Activated CD8-positive, alpha-beta T cell treated with anti-CD3 and anti-CD28 coated beads, Interleukin-2, amount 10 ng/mL, durations not matched to agents 7 days and 5 days (primary cell): ENCODE data around the gene DSTN. TPM values are rescaled to one million over a fixed set of nuclear protein-coding genes. Genes with fewer than 3 reads are reported as not detected.
A peak's percentile ranks its signal among the peaks of the same experiment; 100 is the strongest.

ENCODE experiments used
- ATAC-seq: fragments of 150-1000 bp; cut with Tn5 transposase; one replicate; pipeline ENCODE4 v1.10.0; 2021; ENCODE audit warnings: moderate library complexity
- CTCF ChIA-PET: fragments of 350-600 bp; sonication (Branson Sonifier 250); formaldehyde crosslinking; loops from one replicate; lab custom pipeline; 2021; ENCODE audit warnings: antibody characterized with exemption; lab: Charles Lee
- POLR2A ChIA-PET: fragments of 350-600 bp; sonication (Branson Sonifier 250); formaldehyde crosslinking; loops from one replicate; lab custom pipeline; 2021; ENCODE audit warnings: antibody characterized with exemption; lab: Charles Lee
- DNase-seq: peaks from one replicate; pipeline ENCODE4 v3.0.0-alpha.2; 2020
- H3K27ac Mint-ChIP-seq: one replicate; pipeline ENCODE4 v1.8.0; 2021; ENCODE audit warnings: mild to moderate bottlenecking, mixed read lengths
- H3K27me3 Mint-ChIP-seq: one replicate; pipeline ENCODE4 v1.8.0; 2021; ENCODE audit warnings: low read depth, mixed read lengths
- H3K36me3 Mint-ChIP-seq: one replicate; pipeline ENCODE4 v1.8.0; 2021; ENCODE audit warnings: low read depth, mixed read lengths
- H3K4me1 Mint-ChIP-seq: one replicate; pipeline ENCODE4 v1.8.0; 2021; ENCODE audit warnings: low read depth, mixed read lengths
- H3K4me3 Mint-ChIP-seq: one replicate; pipeline ENCODE4 v1.8.0; 2021; ENCODE audit warnings: mild to moderate bottlenecking, mixed read lengths
- H3K9me3 Mint-ChIP-seq: one replicate; pipeline ENCODE4 v1.8.0; 2022; ENCODE audit warnings: mixed read lengths; ENCODE audit not compliant: insufficient read depth
- total RNA-seq, 2 experiments: library from RNA; stranded (reverse); gene quantifications; one replicate each; pipeline ENCODE4 v1.2.3, GENCODE V29; 2021

Gene DSTN
- total RNA-seq, 2 experiments from 2014 or later: 59.0 to 63.6 TPM

- POLR2A ChIA-PET: no interaction called here
- CTCF ChIA-PET: no interaction called here
- Mint-ChIP-seq H3K9me3 (no peaks in the 10 kb centered on the region), H3K36me3 (peaks cover 18% of the 10 kb centered on the region), H3K4me3 (no peak overlapping the region), H3K27ac (no peak overlapping the region), H3K4me1 (peaks cover 5% of the 10 kb centered on the region), H3K27me3 (no peaks in the 10 kb centered on the region)
- no peak for DNase-seq
- peak; percentile 22 for ATAC-seq
Measured at GRCh38 chr20:17635332-17636244, 65.7 kb downstream of the DSTN start.

GRCh38 chr20:17636523-17637412, 66.9 kb downstream of the DSTN start:
- no peak for ATAC-seq
- ChIA-PET POLR2A (interaction anchor here (0.6 kb wide), 1 partner anchor 222 kb away, joined by 3 read pairs; no protein-coding TSS in a partner anchor), CTCF (no interaction called here)

GRCh38 chr20:17637413-17637780, 67.5 kb downstream of the DSTN start:
- Mint-ChIP-seq H3K36me3 (peaks cover 15% of the 10 kb centered on the region), H3K27me3 (no peaks in the 10 kb centered on the region), H3K27ac (no peak overlapping the region), H3K4me3 (no peak overlapping the region), H3K4me1 (peaks cover 5% of the 10 kb centered on the region), H3K9me3 (no peaks in the 10 kb centered on the region)
- no peak for ATAC-seq
- no peak for DNase-seq
- ChIA-PET CTCF (no interaction called here), POLR2A (no interaction called here)

More at GRCh38 chr20:17636523-17637412, 66.9 kb downstream of the DSTN start:
- Mint-ChIP-seq H3K27me3 (no peaks in the 10 kb centered on the region), H3K27ac (peak overlapping the region; percentile 43), H3K4me3 (no peak overlapping the region), H3K36me3 (peaks cover 16% of the 10 kb centered on the region), H3K9me3 (no peaks in the 10 kb centered on the region), H3K4me1 (peaks cover 5% of the 10 kb centered on the region)
- no peak for DNase-seq

GRCh38 chr20:17637985-17638640, 68.2 kb downstream of the DSTN start:
- CTCF ChIA-PET: no interaction called here
- H3K4me1 Mint-ChIP-seq: peaks cover 5% of the 10 kb centered on the region
- no peaks in the 10 kb centered on the region for H3K27me3 Mint-ChIP-seq
- H3K4me3 Mint-ChIP-seq: no peak overlapping the region
- H3K9me3 Mint-ChIP-seq: no peaks in the 10 kb centered on the region
- H3K27ac Mint-ChIP-seq: no peak overlapping the region
- H3K36me3 Mint-ChIP-seq: peaks cover 14% of the 10 kb centered on the region
- DNase-seq (no peak), ATAC-seq (no peak)
- POLR2A ChIA-PET: no interaction called here

GRCh38 chr20:17638835-17639407, 69.0 kb downstream of the DSTN start:
- Mint-ChIP-seq H3K4me3 (no peak overlapping the region), H3K36me3 (peaks cover 12% of the 10 kb centered on the region), H3K4me1 (peaks cover 5% of the 10 kb centered on the region), H3K9me3 (no peaks in the 10 kb centered on the region), H3K27me3 (no peaks in the 10 kb centered on the region), H3K27ac (no peak overlapping the region)
- ChIA-PET CTCF (no interaction called here), POLR2A (no interaction called here)
- DNase-seq (no peak), ATAC-seq (no peak)

- POLR2A ChIA-PET: interaction anchor here (0.7 kb wide), 1 partner anchor 47 kb away, joined by 3 read pairs; no protein-coding TSS in a partner anchor
- Mint-ChIP-seq H3K27me3 (no peaks in the 10 kb centered on the region), H3K27ac (no peak overlapping the region), H3K4me3 (no peak overlapping the region), H3K9me3 (no peaks in the 10 kb centered on the region), H3K36me3 (peaks cover 4% of the 10 kb centered on the region), H3K4me1 (no peaks in the 10 kb centered on the region)
- CTCF ChIA-PET: no interaction called here
- DNase-seq: no peak
- no peak for ATAC-seq
Measured at GRCh38 chr20:17640146-17640874, 70.4 kb downstream of the DSTN start.

- Mint-ChIP-seq H3K36me3 (peaks cover 4% of the 10 kb centered on the region), H3K27ac (no peak overlapping the region), H3K4me3 (no peak overlapping the region), H3K9me3 (no peaks in the 10 kb centered on the region), H3K4me1 (no peaks in the 10 kb centered on the region), H3K27me3 (no peaks in the 10 kb centered on the region)
- ChIA-PET POLR2A (no interaction called here), CTCF (interaction anchor here (1.5 kb wide), 1 partner anchor 257 kb away, joined by 3 read pairs; no protein-coding TSS in a partner anchor)
- no peak for DNase-seq
- ATAC-seq: no peak
Measured at GRCh38 chr20:17640875-17641378, 71.1 kb downstream of the DSTN start.

- POLR2A ChIA-PET: no interaction called here
- Mint-ChIP-seq H3K9me3 (no peaks in the 10 kb centered on the region), H3K36me3 (peaks cover 2% of the 10 kb centered on the region), H3K4me3 (no peak overlapping the region), H3K4me1 (no peaks in the 10 kb centered on the region), H3K27ac (no peak overlapping the region), H3K27me3 (no peaks in the 10 kb centered on the region)
- DNase-seq (no peak), ATAC-seq (no peak)
- CTCF ChIA-PET: interaction anchor here (1.2 to 1.5 kb wide), 2 partner anchors 257 to 297 kb away, joined by 3 read pairs; no protein-coding TSS in a partner anchor
Measured at GRCh38 chr20:17641520-17641964, 71.7 kb downstream of the DSTN start.

- Mint-ChIP-seq H3K4me3 (no peak overlapping the region), H3K4me1 (peaks cover under 1% of the 10 kb centered on the region), H3K27ac (no peak overlapping the region), H3K27me3 (no peaks in the 10 kb centered on the region), H3K36me3 (peaks cover 2% of the 10 kb centered on the region), H3K9me3 (no peaks in the 10 kb centered on the region)
- CTCF ChIA-PET: interaction anchor here (1.2 to 1.5 kb wide), 2 partner anchors 256 to 297 kb away, joined by 3 read pairs; no protein-coding TSS in a partner anchor
- no peak for ATAC-seq
- no peak for DNase-seq
- POLR2A ChIA-PET: no interaction called here
Measured at GRCh38 chr20:17641993-17642392, 72.1 kb downstream of the DSTN start.

- H3K27ac Mint-ChIP-seq: no peak overlapping the region
- H3K9me3 Mint-ChIP-seq: no peaks in the 10 kb centered on the region
- peaks cover 3% of the 10 kb centered on the region for H3K4me1 Mint-ChIP-seq
- DNase-seq (no peak), ATAC-seq (no peak)
- H3K36me3 Mint-ChIP-seq: peaks cover 2% of the 10 kb centered on the region
- POLR2A ChIA-PET: no interaction called here
- H3K27me3 Mint-ChIP-seq: no peaks in the 10 kb centered on the region
- CTCF ChIA-PET: interaction anchor here (1.2 to 1.5 kb wide), 2 partner anchors 255 to 296 kb away, joined by 3 read pairs; no protein-coding TSS in a partner anchor
- no peak overlapping the region for H3K4me3 Mint-ChIP-seq
Measured at GRCh38 chr20:17642404-17643269, 72.8 kb downstream of the DSTN start.
